DOHH2 (cell line): Measurements from ENCODE around the gene ESCO1.

ENCODE experiments used
- CTCF ChIP-seq: fragments of 200-600 bp; sonication (generic); IDR thresholded peaks from one replicate; pipeline ENCODE4 v1.5.1; 2014; ENCODE audit warnings: antibody characterized with exemption, mild to moderate bottlenecking, low read depth, low read length; ENCODE audit not compliant: poor library complexity, severe bottlenecking
- EZH2phosphoT487 ChIP-seq: fragments of 200-600 bp; sonication (generic); IDR thresholded peaks from 2 replicates; pipeline ENCODE4 v1.6.1; 2017; ENCODE audit warnings: borderline replicate concordance, mild to moderate bottlenecking, antibody characterized with exemption, low read length, moderate library complexity, mixed read lengths

GRCh38 chr18:21593540-21594257, 6.8 kb downstream of the ESCO1 start:
- no peak for TF ChIP-seq CTCF
- TF ChIP-seq EZH2phosphoT487: no peak
